Neuronal stem cell (in vitro differentiated cells): ENCODE measurements around the gene ERVFRD-1.

Source experiments
- DNase-seq: peaks from one replicate; pipeline ENCODE4 v3.0.0-alpha.2; 2013; ENCODE audit warnings: low spot score
- H2AFZ ChIP-seq: one replicate; pipeline ENCODE4 v1.6.1; 2013; ENCODE audit warnings: mild to moderate bottlenecking, low read length, inconsistent platforms
- H2AK5ac ChIP-seq: 2 replicates; pipeline ENCODE4 v1.6.1; 2013; ENCODE audit warnings: low read depth, mild to moderate bottlenecking, inconsistent platforms, low read length, moderate library complexity, mixed read lengths
- H2BK120ac ChIP-seq: 2 replicates; pipeline ENCODE4 v1.6.1; 2013; ENCODE audit warnings: low read depth, mild to moderate bottlenecking, inconsistent platforms, low read length, moderate library complexity, mixed read lengths
- H2BK12ac ChIP-seq: one replicate; pipeline ENCODE4 v1.6.1; 2013; ENCODE audit warnings: low read length, inconsistent platforms
- H2BK15ac ChIP-seq: 2 replicates; pipeline ENCODE4 v1.6.1; 2013; ENCODE audit warnings: mild to moderate bottlenecking, low read length, inconsistent platforms, mixed read lengths
- H2BK5ac ChIP-seq: one replicate; pipeline ENCODE4 v1.6.1; 2013; ENCODE audit warnings: inconsistent platforms, mild to moderate bottlenecking, low read length, moderate library complexity
- H3K14ac ChIP-seq: one replicate; pipeline ENCODE4 v1.6.1; 2013; ENCODE audit warnings: low read length, inconsistent platforms
- H3K18ac ChIP-seq: 2 replicates; pipeline ENCODE4 v1.6.1; 2013; ENCODE audit warnings: low read length, inconsistent platforms
- H3K23ac ChIP-seq: 2 replicates; pipeline ENCODE4 v1.6.1; 2013; ENCODE audit warnings: low read depth, mild to moderate bottlenecking, mixed read lengths, low read length, inconsistent platforms; ENCODE audit not compliant: poor library complexity
- H3K27ac ChIP-seq: replicated peaks from 3 replicates; pipeline ENCODE4 v1.5.1; 2013; ENCODE audit warnings: low read length, inconsistent platforms
- H3K27me3 ChIP-seq, 3 experiments: 2 replicates each; pipeline ENCODE4 v1.6.1; 2013; ENCODE audit warnings: low read length in 3 of 3, mild to moderate bottlenecking in 2 of 3, inconsistent platforms in 1 of 3, low read depth in 1 of 3, mixed read lengths in 1 of 3, moderate library complexity in 1 of 3; ENCODE audit not compliant: control insufficient read depth in 3 of 3, insufficient read depth in 3 of 3
- H3K36me3 ChIP-seq, 2 donors: replicated peaks in 1 of 2; 2 replicates each; pipeline ENCODE4 v1.6.1; 2013; ENCODE audit warnings: low read length in 2 of 2; ENCODE audit not compliant: control insufficient read depth in 2 of 2, insufficient read depth in 2 of 2
- H3K4ac ChIP-seq: 2 replicates; pipeline ENCODE4 v1.6.1; 2013; ENCODE audit warnings: inconsistent platforms, mild to moderate bottlenecking, low read length, moderate library complexity
- H3K4me1 ChIP-seq, 2 donors: 1 replicate in 1 of 2; 2 replicates in 1 of 2; pipeline ENCODE4 v1.6.1; 2013; ENCODE audit warnings: low read length in 2 of 2, low read depth in 1 of 2; ENCODE audit not compliant: control insufficient read depth in 2 of 2, insufficient read depth in 1 of 2
- H3K4me2 ChIP-seq: one replicate; pipeline ENCODE4 v1.6.1; 2013; ENCODE audit warnings: mild to moderate bottlenecking, low read length, inconsistent platforms; ENCODE audit not compliant: insufficient read depth, poor library complexity, severe bottlenecking
- H3K4me3 ChIP-seq, 2 donors: 2 replicates each; pipeline ENCODE4 v1.5.1; 2013; ENCODE audit warnings: low read length in 2 of 2, mild to moderate bottlenecking in 2 of 2, inconsistent platforms in 1 of 2, moderate library complexity in 1 of 2
- H3K79me1 ChIP-seq: one replicate; pipeline ENCODE4 v1.6.1; 2013; ENCODE audit warnings: low read depth, mild to moderate bottlenecking, inconsistent platforms, low read length, moderate library complexity
- H3K9ac ChIP-seq: one replicate; pipeline ENCODE4 v1.6.1; 2013; ENCODE audit warnings: mild to moderate bottlenecking, low read depth, low read length, inconsistent platforms; ENCODE audit not compliant: poor library complexity
- H3K9me3 ChIP-seq, 2 donors: replicated peaks in 1 of 2; 2 replicates each; pipeline versions ENCODE3 to v1.6.1; 2013; ENCODE audit warnings: low read length in 2 of 2, mild to moderate bottlenecking in 2 of 2, inconsistent platforms in 1 of 2, low read depth in 1 of 2, mixed read lengths in 1 of 2, moderate library complexity in 1 of 2; ENCODE audit not compliant: control insufficient read depth in 2 of 2, insufficient read depth in 1 of 2
- H4K8ac ChIP-seq: one replicate; pipeline ENCODE4 v1.6.1; 2013; ENCODE audit warnings: low read depth, mild to moderate bottlenecking, inconsistent platforms, low read length, moderate library complexity
- H4K91ac ChIP-seq: one replicate; pipeline ENCODE4 v1.6.1; 2013; ENCODE audit warnings: low read length, low read depth, mild to moderate bottlenecking, inconsistent platforms; ENCODE audit not compliant: poor library complexity
- WGBS, 2 donors: extraction: QIAGEN DNeasy Blood & Tissue Kit; methylation state at CpG; one replicate each; pipeline ENCODE4 v1.1.7; 2013; ENCODE audit warnings: missing lambda C conversion rate in 2 of 2, mixed read lengths in 1 of 2; ENCODE audit not compliant: insufficient read length in 2 of 2, insufficient replicate concordance in 1 of 2; ENCODE audit errors: extremely low coverage in 2 of 2; 5-methylcytosine and 5-hydroxymethylcytosine counted together

Gene ERVFRD-1

DNA sequence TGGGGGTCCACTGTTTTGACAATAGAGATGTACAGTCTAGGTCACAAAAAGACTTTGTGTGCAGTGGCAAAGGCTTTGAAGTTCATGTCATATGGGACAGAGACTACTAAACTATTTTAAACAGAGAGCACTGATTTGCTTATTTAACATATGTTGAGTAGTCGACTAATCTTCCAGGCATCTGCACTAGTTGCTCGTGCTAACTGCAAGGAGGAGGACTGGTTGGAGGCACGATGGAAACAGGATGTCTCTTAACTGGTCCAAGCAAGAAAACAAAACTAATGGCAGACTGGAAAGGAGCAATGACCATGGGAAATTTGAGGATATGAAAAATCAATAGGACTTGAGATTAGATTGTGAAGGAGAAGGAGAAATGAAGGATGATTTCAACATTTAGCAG is 28.5 kb upstream of the ERVFRD-1 start:
- Histone ChIP-seq H3K4me3 (no peak overlapping the region), H2BK15ac (no peak overlapping the region), H2BK5ac (no peak overlapping the region), H3K27me3 (no peaks in the 10 kb centered on the region), H3K27ac (no peak overlapping the region), H2AK5ac (no peak overlapping the region), H2BK12ac (no peak overlapping the region), H4K91ac (no peak overlapping the region), H3K23ac (no peak overlapping the region), H3K36me3 (peaks cover 1 to 16% of the 10 kb centered on the region in 2 donors), H3K79me1 (no peaks in the 10 kb centered on the region), H2AFZ (no peak overlapping the region), H4K8ac (no peak overlapping the region), H3K4me1 (peaks cover 0 to 4% of the 10 kb centered on the region in 2 donors), H3K14ac (no peak overlapping the region), H2BK120ac (no peak overlapping the region), H3K9me3 (no peaks in the 10 kb centered on the region), H3K18ac (no peak overlapping the region), H3K9ac (no peak overlapping the region), H3K4me2 (no peak overlapping the region), H3K4ac (no peak overlapping the region)
- WGBS, 2 donors, result no CpG with 5 or more reads among the region's 3 CpGs
- DNase-seq, result no peak

DNA sequence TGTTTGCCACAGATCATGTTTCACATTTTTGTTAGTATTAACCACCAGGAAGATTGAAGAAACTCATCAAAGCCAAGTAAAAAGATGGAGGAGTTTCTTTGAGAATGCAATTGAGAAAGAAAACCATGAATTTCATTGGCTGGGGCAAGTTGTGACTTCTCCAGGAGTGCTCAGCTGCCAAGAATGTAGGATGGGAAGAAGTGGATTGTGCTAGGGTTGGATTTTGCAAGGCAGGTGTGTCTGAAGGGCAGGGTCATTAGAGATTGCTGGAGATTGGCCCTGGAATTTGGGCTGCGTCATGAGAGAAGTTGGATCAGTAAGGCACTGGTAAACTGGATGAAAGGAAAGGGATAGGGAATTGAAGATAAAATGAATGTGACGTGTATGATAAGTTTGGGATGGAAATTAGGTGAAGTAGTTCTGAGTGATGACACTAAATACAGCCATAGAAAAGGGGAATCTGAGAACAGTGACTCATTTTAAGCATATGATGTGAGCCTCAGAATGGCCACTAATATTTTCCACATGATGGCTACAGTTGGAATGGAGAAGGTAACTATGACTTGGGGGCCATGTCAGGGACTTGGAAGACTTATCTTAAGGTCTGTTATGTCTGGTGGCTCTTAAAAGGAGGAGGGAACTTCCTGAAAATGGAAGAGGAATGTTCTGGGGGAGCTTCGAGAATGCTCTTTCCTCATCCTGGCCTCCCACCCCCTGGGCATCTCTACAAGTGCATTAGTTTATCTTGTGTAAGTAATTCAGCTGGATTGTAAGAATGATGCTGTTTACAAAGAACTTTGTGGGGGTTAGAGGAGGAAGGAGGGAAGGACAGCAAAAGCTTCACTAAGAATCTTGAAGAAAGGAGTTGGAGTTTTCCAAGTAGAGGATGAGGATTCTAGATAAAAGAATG is 27.8 kb upstream of the ERVFRD-1 start:
- no peaks in the 10 kb centered on the region for H3K9me3 ChIP-seq

DNA sequence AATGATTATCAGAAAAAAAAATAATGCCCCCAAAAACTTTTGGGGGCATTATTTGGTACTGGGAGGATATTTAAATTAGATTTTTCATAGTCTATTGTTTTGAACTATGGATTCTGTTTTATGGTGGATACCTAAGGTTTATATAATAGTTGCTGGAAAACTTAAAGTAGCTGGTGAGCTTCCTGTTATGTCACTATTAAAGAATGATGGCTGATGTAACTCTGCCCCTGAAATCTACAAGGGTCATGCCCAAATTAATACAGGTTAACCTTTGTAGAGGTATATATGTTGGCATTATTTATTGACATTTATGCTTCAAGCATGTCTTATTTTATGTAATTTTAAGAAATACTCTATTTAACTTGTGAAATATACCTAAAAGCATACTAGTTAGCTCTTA is 25.3 kb upstream of the ERVFRD-1 start:
- Histone ChIP-seq H3K4me1 (peaks cover 0 to 2% of the 10 kb centered on the region in 2 donors), H3K4me2 (no peak overlapping the region), H4K8ac (no peak overlapping the region), H3K36me3 (peaks cover 4 to 25% of the 10 kb centered on the region in 2 donors), H3K27me3 (no peaks in the 10 kb centered on the region), H3K27ac (no peak overlapping the region), H3K4me3 (no peak overlapping the region), H3K79me1 (no peaks in the 10 kb centered on the region), H2BK120ac (no peak overlapping the region), H3K23ac (no peak overlapping the region), H3K9ac (no peak overlapping the region), H2BK5ac (no peak overlapping the region), H4K91ac (no peak overlapping the region), H3K14ac (no peak overlapping the region), H3K9me3 (no peaks in the 10 kb centered on the region), H2AFZ (no peak overlapping the region), H2BK15ac (no peak overlapping the region), H2AK5ac (no peak overlapping the region), H3K4ac (no peak overlapping the region), H3K18ac (no peak overlapping the region), H2BK12ac (no peak overlapping the region)
- no peak for DNase-seq

More for the DNA sequence above, 27.8 kb upstream of the ERVFRD-1 start:
- Histone ChIP-seq H4K8ac (no peak overlapping the region), H3K4me2 (no peak overlapping the region), H3K14ac (no peak overlapping the region), H3K36me3 (peaks cover 4 to 23% of the 10 kb centered on the region in 2 donors), H3K18ac (no peak overlapping the region), H3K27me3 (no peaks in the 10 kb centered on the region), H2AFZ (no peak overlapping the region), H2BK5ac (no peak overlapping the region), H3K79me1 (no peaks in the 10 kb centered on the region), H3K4me3 (no peak overlapping the region), H3K4ac (no peak overlapping the region), H3K23ac (no peak overlapping the region), H3K9ac (no peak overlapping the region), H2BK12ac (no peak overlapping the region), H3K27ac (no peak overlapping the region), H2AK5ac (no peak overlapping the region), H4K91ac (no peak overlapping the region), H2BK15ac (no peak overlapping the region), H3K4me1 (peaks cover 0 to 4% of the 10 kb centered on the region in 2 donors), H2BK120ac (no peak overlapping the region)
- DNase-seq, result no peak
- WGBS, 2 donors, result 100% methylated on average over 1 of the region's 3 CpGs

DNA sequence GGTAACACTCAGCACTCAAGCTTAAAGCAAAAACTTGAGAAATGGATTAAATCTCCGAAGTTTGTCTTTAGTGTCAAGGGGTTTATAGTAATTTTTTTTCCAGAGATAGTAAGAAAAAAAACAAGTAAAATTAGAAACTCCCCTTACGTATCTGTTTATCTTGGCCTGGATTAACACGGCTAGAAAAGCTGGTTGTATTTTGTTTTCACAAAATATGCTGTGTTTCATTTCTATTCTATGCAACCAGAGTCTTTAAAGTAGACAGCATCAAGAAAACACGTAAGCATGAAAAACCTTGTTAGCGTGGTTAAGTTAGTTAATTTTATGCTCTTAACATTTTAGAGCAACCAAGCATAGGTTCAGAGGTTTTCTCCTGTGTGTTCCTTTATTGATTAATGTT is 21.8 kb upstream of the ERVFRD-1 start:
- no CpG with 5 or more reads among the region's 5 CpGs for WGBS, 2 donors
- no peaks in the 10 kb centered on the region for H3K9me3 ChIP-seq
- H2BK15ac ChIP-seq, result no peak overlapping the region
- H3K27me3 ChIP-seq, result no peaks in the 10 kb centered on the region
- no peak overlapping the region for H3K18ac ChIP-seq
- H4K8ac ChIP-seq, result no peak overlapping the region
- H2AFZ ChIP-seq, result no peak overlapping the region
- peaks cover 0 to 2% of the 10 kb centered on the region in 2 donors for H3K4me1 ChIP-seq
- H3K4ac ChIP-seq, result no peak overlapping the region
- H3K36me3 ChIP-seq, result peaks cover 4 to 25% of the 10 kb centered on the region in 2 donors
- no peak for DNase-seq
- no peaks in the 10 kb centered on the region for H3K79me1 ChIP-seq
- no peak overlapping the region for H2BK12ac ChIP-seq
- H2AK5ac ChIP-seq, result no peak overlapping the region
- no peak overlapping the region for H2BK5ac ChIP-seq
- no peak overlapping the region for H3K23ac ChIP-seq
- H3K27ac ChIP-seq, result no peak overlapping the region
- no peak overlapping the region for H4K91ac ChIP-seq
- H3K4me2 ChIP-seq, result no peak overlapping the region
- H3K4me3 ChIP-seq, result no peak overlapping the region
- H3K14ac ChIP-seq, result no peak overlapping the region
- H2BK120ac ChIP-seq, result no peak overlapping the region
- no peak overlapping the region for H3K9ac ChIP-seq
